ENCODE results near the gene IGF2R.

GRCh38 chr6:159939591-159940016, 29.3 kb upstream of the IGF2R start:
- TF ChIP-seq CTCF (IDR thresholded peaks at IDR 0.05) (no peak), POLR2A (IDR thresholded peaks at IDR 0.05) (no peak)

Data from esophagus squamous epithelium (tissue), 4 donors.